OCI-LY3 (cell line): ENCODE data around the gene PSKH1.

Experiments
- CTCF ChIP-seq: fragments of 200-600, 300-600 bp; sonication (generic); IDR thresholded peaks from 2 replicates; pipeline ENCODE4 v1.5.1; 2014; ENCODE audit warnings: antibody characterized with exemption, low read length, low read depth
- EZH2phosphoT487 ChIP-seq: fragments of 200-600 bp; shearing (Covaris generic); IDR thresholded peaks from 2 replicates; pipeline ENCODE4 v1.6.1; 2018; ENCODE audit warnings: antibody characterized with exemption, mixed run types, low read depth

GRCh38 chr16:67883146-67883871 is 9.7 kb upstream of the PSKH1 start:
- TF ChIP-seq CTCF (no peak), EZH2phosphoT487 (no peak)
